SJCRH30 (cell line): ENCODE results near the gene EPHA3. TPM values are rescaled to one million over a fixed set of nuclear protein-coding genes. Genes with fewer than 3 reads are reported as not detected.
"Not testable (repeated sequence)": the region's sequence is repeated elsewhere in the genome, so short reads cannot be mapped to it uniquely, and the experiment has no call there.

Source experiments
- DNase-seq, 2 experiments: peaks; one replicate each; pipeline ENCODE4 v3.0.0-alpha.2; 2015 to 2020
- H3K27ac ChIP-seq: fragments of 250-450 bp; sonication (Bioruptor Pico); 2 replicates; pipeline ENCODE4 v1.5.1; 2020; ENCODE audit warnings: mild to moderate bottlenecking, moderate library complexity
- H3K27me3 ChIP-seq: fragments of 250-450 bp; sonication (Bioruptor Pico); 2 replicates; pipeline ENCODE4 v1.5.1; 2020; ENCODE audit warnings: mild to moderate bottlenecking, moderate library complexity
- H3K36me3 ChIP-seq: fragments of 250-450 bp; sonication (Bioruptor Pico); 2 replicates; pipeline ENCODE4 v1.5.1; 2020; ENCODE audit warnings: mild to moderate bottlenecking, moderate library complexity
- H3K4me1 ChIP-seq: fragments of 250-450 bp; sonication (Bioruptor Pico); 2 replicates; pipeline ENCODE4 v1.5.1; 2020; ENCODE audit warnings: mild to moderate bottlenecking, moderate library complexity
- H3K4me3 ChIP-seq: fragments of 250-450 bp; sonication (Bioruptor Pico); 2 replicates; pipeline ENCODE4 v1.5.1; 2020; ENCODE audit warnings: mild to moderate bottlenecking, moderate library complexity
- H3K9me3 ChIP-seq: fragments of 250-450 bp; sonication (Bioruptor Pico); replicated peaks from 2 replicates; pipeline ENCODE4 v1.5.1; 2020; ENCODE audit warnings: mild to moderate bottlenecking, moderate library complexity
- total RNA-seq: library from RNA; depleted of rRNA; stranded (reverse); fragments of >200 nt; shearing (Covaris generic); gene quantifications from 2 replicates; pipeline ENCODE4 v1.2.3, GENCODE V29; 2014

EPHA3 gene
- total RNA-seq, 1 experiment from 2014 or later: 1.1 TPM

- no peak overlapping the region for H3K4me3 ChIP-seq
- H3K36me3 ChIP-seq: no peaks in the 10 kb centered on the region
- H3K9me3 ChIP-seq: no peaks in the 10 kb centered on the region
- no peak for DNase-seq
- H3K27ac ChIP-seq: no peak overlapping the region
- H3K4me1 ChIP-seq: no peaks in the 10 kb centered on the region
- no peaks in the 10 kb centered on the region for H3K27me3 ChIP-seq
Measured at GRCh38 chr3:89306540-89306939, 199.1 kb downstream of the EPHA3 start.

GRCh38 chr3:89311581-89311980, 204.2 kb downstream of the EPHA3 start:
- H3K27me3 ChIP-seq: no peaks in the 10 kb centered on the region

GRCh38 chr3:89312141-89312540, 204.7 kb downstream of the EPHA3 start:
- Histone ChIP-seq H3K4me3 (no peak overlapping the region), H3K27ac (no peak overlapping the region), H3K9me3 (no peaks in the 10 kb centered on the region), H3K27me3 (no peaks in the 10 kb centered on the region), H3K36me3 (no peaks in the 10 kb centered on the region), H3K4me1 (no peaks in the 10 kb centered on the region)
- no peak for DNase-seq

More at GRCh38 chr3:89311581-89311980, 204.2 kb downstream of the EPHA3 start:
- Histone ChIP-seq H3K36me3 (no peaks in the 10 kb centered on the region), H3K9me3 (no peaks in the 10 kb centered on the region), H3K4me3 (no peak overlapping the region), H3K27ac (no peak overlapping the region), H3K4me1 (no peaks in the 10 kb centered on the region)
- no peak for DNase-seq

GRCh38 chr3:89314454-89315098, 207.2 kb downstream of the EPHA3 start:
- H3K4me3 ChIP-seq: no peak overlapping the region
- DNase-seq: peak; percentile 15 to 49
- H3K4me1 ChIP-seq: no peaks in the 10 kb centered on the region
- H3K27ac ChIP-seq: no peak overlapping the region
- no peaks in the 10 kb centered on the region for H3K9me3 ChIP-seq
- no peaks in the 10 kb centered on the region for H3K27me3 ChIP-seq
- no peaks in the 10 kb centered on the region for H3K36me3 ChIP-seq

GRCh38 chr3:89315750-89316470, 208.5 kb downstream of the EPHA3 start:
- no peaks in the 10 kb centered on the region for H3K36me3 ChIP-seq
- H3K27ac ChIP-seq: no peak overlapping the region
- H3K4me3 ChIP-seq: no peak overlapping the region
- H3K27me3 ChIP-seq: no peaks in the 10 kb centered on the region
- no peaks in the 10 kb centered on the region for H3K9me3 ChIP-seq
- DNase-seq: no peak
- no peaks in the 10 kb centered on the region for H3K4me1 ChIP-seq

- no peaks in the 10 kb centered on the region for H3K4me1 ChIP-seq
- no peaks in the 10 kb centered on the region for H3K27me3 ChIP-seq
- no peak for DNase-seq
- no peak overlapping the region for H3K27ac ChIP-seq
- H3K9me3 ChIP-seq: no peaks in the 10 kb centered on the region
- H3K36me3 ChIP-seq: no peaks in the 10 kb centered on the region
- H3K4me3 ChIP-seq: no peak overlapping the region
Measured at GRCh38 chr3:89320186-89320585, 212.8 kb downstream of the EPHA3 start.

GRCh38 chr3:89326997-89327396, 219.6 kb downstream of the EPHA3 start:
- Histone ChIP-seq H3K27ac (no peak overlapping the region), H3K27me3 (no peaks in the 10 kb centered on the region), H3K36me3 (no peaks in the 10 kb centered on the region)

GRCh38 chr3:89332386-89332785, 225.0 kb downstream of the EPHA3 start:
- H3K27ac ChIP-seq: no peak overlapping the region
- peak in 1 of 2 experiments; percentile 1 for DNase-seq
- H3K4me3 ChIP-seq: no peak overlapping the region
- H3K4me1 ChIP-seq: no peaks in the 10 kb centered on the region
- no peaks in the 10 kb centered on the region for H3K36me3 ChIP-seq
- H3K27me3 ChIP-seq: no peaks in the 10 kb centered on the region
- no peaks in the 10 kb centered on the region for H3K9me3 ChIP-seq

More at GRCh38 chr3:89326997-89327396, 219.6 kb downstream of the EPHA3 start:
- H3K4me3 ChIP-seq: no peak overlapping the region
- H3K9me3 ChIP-seq: no peaks in the 10 kb centered on the region
- no peaks in the 10 kb centered on the region for H3K4me1 ChIP-seq
- no peak for DNase-seq

GRCh38 chr3:89332793-89333192, 225.4 kb downstream of the EPHA3 start:
- no peaks in the 10 kb centered on the region for H3K27me3 ChIP-seq
- no peaks in the 10 kb centered on the region for H3K9me3 ChIP-seq
- no peak overlapping the region for H3K27ac ChIP-seq
- no peak for DNase-seq
- no peaks in the 10 kb centered on the region for H3K36me3 ChIP-seq
- H3K4me3 ChIP-seq: no peak overlapping the region
- H3K4me1 ChIP-seq: no peaks in the 10 kb centered on the region

GRCh38 chr3:89335693-89336092, 228.3 kb downstream of the EPHA3 start:
- H3K36me3 ChIP-seq: no peaks in the 10 kb centered on the region
- no peak overlapping the region for H3K4me3 ChIP-seq
- no peak overlapping the region for H3K27ac ChIP-seq
- no peaks in the 10 kb centered on the region for H3K27me3 ChIP-seq
- DNase-seq: no peak
- H3K4me1 ChIP-seq: no peaks in the 10 kb centered on the region
- H3K9me3 ChIP-seq: no peaks in the 10 kb centered on the region

- no peak overlapping the region for H3K4me3 ChIP-seq
- no peaks in the 10 kb centered on the region for H3K27me3 ChIP-seq
- no peaks in the 10 kb centered on the region for H3K4me1 ChIP-seq
- no peak for DNase-seq
- no peak overlapping the region for H3K27ac ChIP-seq
- H3K36me3 ChIP-seq: no peaks in the 10 kb centered on the region
- no peaks in the 10 kb centered on the region for H3K9me3 ChIP-seq
Measured at GRCh38 chr3:89340408-89340807, 233.0 kb downstream of the EPHA3 start.

GRCh38 chr3:89344076-89344475, 236.7 kb downstream of the EPHA3 start:
- no peak overlapping the region for H3K4me3 ChIP-seq
- H3K36me3 ChIP-seq: no peaks in the 10 kb centered on the region
- no peaks in the 10 kb centered on the region for H3K4me1 ChIP-seq
- no peaks in the 10 kb centered on the region for H3K9me3 ChIP-seq
- no peak for DNase-seq
- H3K27ac ChIP-seq: no peak overlapping the region
- H3K27me3 ChIP-seq: no peaks in the 10 kb centered on the region

GRCh38 chr3:89350935-89351334, 243.5 kb downstream of the EPHA3 start:
- not testable (repeated sequence) for H3K36me3 ChIP-seq, H3K27ac ChIP-seq, H3K4me1 ChIP-seq, DNase-seq, H3K4me3 ChIP-seq, H3K9me3 ChIP-seq, H3K27me3 ChIP-seq

GRCh38 chr3:89353465-89353864, 246.0 kb downstream of the EPHA3 start:
- no peaks in the 10 kb centered on the region for H3K9me3 ChIP-seq
- DNase-seq: no peak
- H3K27me3 ChIP-seq: no peaks in the 10 kb centered on the region

GRCh38 chr3:89358281-89358680, 250.9 kb downstream of the EPHA3 start:
- no peak for DNase-seq
- Histone ChIP-seq H3K9me3 (no peaks in the 10 kb centered on the region), H3K4me3 (no peak overlapping the region), H3K27ac (no peak overlapping the region), H3K27me3 (no peaks in the 10 kb centered on the region), H3K4me1 (no peaks in the 10 kb centered on the region), H3K36me3 (no peaks in the 10 kb centered on the region)

More at GRCh38 chr3:89353465-89353864, 246.0 kb downstream of the EPHA3 start:
- H3K27ac ChIP-seq: no peak overlapping the region
- no peaks in the 10 kb centered on the region for H3K36me3 ChIP-seq
- H3K4me1 ChIP-seq: no peaks in the 10 kb centered on the region
- H3K4me3 ChIP-seq: no peak overlapping the region

- no peak overlapping the region for H3K4me3 ChIP-seq
- no peak for DNase-seq
- H3K27ac ChIP-seq: no peak overlapping the region
- H3K36me3 ChIP-seq: no peaks in the 10 kb centered on the region
- H3K9me3 ChIP-seq: no peaks in the 10 kb centered on the region
- no peaks in the 10 kb centered on the region for H3K4me1 ChIP-seq
- no peaks in the 10 kb centered on the region for H3K27me3 ChIP-seq
Measured at GRCh38 chr3:89360156-89360555, 252.7 kb downstream of the EPHA3 start.
